GM20000 (cell line): ENCODE results near the gene PHF2.

Experiments used
- DNase-seq: peaks from one replicate; pipeline ENCODE4 v3.0.0; 2012; ENCODE audit warnings: low spot score
- CTCF ChIP-seq: IDR thresholded peaks from 2 replicates; pipeline ENCODE4 v1.5.1; 2012; ENCODE audit warnings: mild to moderate bottlenecking, control low read depth; ENCODE audit errors: extremely low read depth, missing control alignments

The PHF2 gene

DNA sequence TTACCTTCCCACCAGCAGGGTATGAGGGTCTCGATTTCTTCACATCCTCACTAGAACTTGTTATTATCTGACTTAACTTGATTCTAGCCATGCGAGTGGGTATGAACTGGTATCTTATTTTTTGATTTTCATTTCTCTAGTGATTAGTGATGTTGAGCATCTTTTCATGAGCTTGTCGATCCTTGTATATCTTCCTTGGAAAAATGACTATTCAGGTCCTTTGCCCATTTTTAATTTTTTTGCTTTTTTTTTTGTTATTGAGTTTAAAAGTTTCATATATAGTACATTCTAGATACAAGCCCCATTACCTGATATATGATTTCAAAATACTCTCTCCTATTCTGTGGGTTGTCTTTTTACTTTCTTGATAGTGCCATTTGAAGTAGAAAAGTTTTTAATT, 61.5 kb downstream of the PHF2 start:
- no peak for TF ChIP-seq CTCF

GRCh38 chr9:93640027-93640426, 63.6 kb downstream of the PHF2 start:
- no peak for DNase-seq
- no peak for TF ChIP-seq CTCF

More for the DNA sequence above, 61.5 kb downstream of the PHF2 start:
- DNase-seq, result no peak

DNA sequence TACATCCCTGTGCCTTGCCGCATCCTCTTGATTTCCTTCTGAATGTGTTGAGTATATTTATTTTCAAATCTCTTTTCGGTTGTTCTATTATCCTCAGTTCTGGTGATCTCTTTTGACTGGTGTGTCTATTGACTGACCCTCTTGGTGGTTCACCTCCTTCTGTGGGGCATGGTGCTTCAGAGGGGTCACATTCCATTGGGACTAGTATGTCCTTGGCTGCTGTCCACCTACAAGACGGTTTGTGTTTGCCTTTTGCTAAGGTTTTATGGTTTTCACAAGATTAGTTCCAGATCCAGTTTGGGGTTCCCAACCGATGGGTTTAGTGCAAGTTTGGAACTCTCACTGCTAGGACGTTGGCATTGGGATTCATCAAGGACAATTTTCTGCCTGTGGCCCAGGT, 66.6 kb downstream of the PHF2 start:
- DNase-seq, result no peak

DNA sequence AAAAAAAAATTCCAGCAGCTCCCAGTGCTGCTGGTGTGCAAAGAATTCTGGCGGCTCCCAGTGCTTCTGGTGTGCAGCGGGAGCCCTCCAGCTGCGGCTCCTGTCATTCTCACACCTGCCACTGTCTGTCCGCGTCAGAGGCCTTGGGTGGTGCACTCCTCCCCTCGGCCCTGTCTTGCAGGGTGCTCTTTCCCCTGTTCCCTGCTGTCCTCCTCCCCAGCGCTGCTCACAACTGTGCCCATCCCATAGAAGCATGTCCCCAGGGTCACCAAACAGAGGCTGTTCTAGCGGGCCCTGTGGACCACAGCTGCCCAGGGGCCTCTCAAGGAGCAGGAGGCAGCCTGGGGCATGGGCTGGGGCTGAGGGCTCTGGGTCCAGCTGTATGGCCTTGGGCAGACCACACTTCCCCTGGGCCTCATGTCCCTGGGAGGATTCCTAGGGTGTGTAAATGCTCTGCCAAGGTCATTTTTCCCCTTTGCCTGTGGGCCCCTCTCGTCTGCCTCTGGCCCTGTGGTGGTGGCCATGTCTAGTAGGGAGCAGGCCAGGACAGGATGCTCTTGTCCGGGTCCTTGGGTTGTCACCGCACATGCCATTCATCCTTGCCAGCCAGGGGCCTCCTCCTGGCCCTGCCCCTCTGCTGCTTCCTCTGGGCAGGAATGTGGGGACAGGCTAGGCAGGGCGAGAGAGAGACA, 68.2 kb downstream of the PHF2 start:
- DNase-seq, result no peak
- no peak for TF ChIP-seq CTCF

More for the DNA sequence above, 66.6 kb downstream of the PHF2 start:
- TF ChIP-seq CTCF, result no peak

GRCh38 chr9:93645149-93645889, 68.9 kb downstream of the PHF2 start:
- no peak for DNase-seq
- no peak for TF ChIP-seq CTCF

- DNase-seq, result no peak
- no peak for TF ChIP-seq CTCF
Measured at GRCh38 chr9:93645921-93646639, 69.7 kb downstream of the PHF2 start.
